HG02885 (cell line): ENCODE measurements around the gene TTYH3.
"Not testable (repeated sequence)": the region's sequence is repeated elsewhere in the genome, so short reads cannot be mapped to it uniquely, and the experiment has no call there.

Experiments used
- ATAC-seq: cut with Tn5 transposase; IDR thresholded peaks from one replicate; pipeline ENCODE4 v1.9.1; 2021; ENCODE audit warnings: mild to moderate bottlenecking; ENCODE audit not compliant: unreplicated experiment, poor library complexity

Gene TTYH3

DNA sequence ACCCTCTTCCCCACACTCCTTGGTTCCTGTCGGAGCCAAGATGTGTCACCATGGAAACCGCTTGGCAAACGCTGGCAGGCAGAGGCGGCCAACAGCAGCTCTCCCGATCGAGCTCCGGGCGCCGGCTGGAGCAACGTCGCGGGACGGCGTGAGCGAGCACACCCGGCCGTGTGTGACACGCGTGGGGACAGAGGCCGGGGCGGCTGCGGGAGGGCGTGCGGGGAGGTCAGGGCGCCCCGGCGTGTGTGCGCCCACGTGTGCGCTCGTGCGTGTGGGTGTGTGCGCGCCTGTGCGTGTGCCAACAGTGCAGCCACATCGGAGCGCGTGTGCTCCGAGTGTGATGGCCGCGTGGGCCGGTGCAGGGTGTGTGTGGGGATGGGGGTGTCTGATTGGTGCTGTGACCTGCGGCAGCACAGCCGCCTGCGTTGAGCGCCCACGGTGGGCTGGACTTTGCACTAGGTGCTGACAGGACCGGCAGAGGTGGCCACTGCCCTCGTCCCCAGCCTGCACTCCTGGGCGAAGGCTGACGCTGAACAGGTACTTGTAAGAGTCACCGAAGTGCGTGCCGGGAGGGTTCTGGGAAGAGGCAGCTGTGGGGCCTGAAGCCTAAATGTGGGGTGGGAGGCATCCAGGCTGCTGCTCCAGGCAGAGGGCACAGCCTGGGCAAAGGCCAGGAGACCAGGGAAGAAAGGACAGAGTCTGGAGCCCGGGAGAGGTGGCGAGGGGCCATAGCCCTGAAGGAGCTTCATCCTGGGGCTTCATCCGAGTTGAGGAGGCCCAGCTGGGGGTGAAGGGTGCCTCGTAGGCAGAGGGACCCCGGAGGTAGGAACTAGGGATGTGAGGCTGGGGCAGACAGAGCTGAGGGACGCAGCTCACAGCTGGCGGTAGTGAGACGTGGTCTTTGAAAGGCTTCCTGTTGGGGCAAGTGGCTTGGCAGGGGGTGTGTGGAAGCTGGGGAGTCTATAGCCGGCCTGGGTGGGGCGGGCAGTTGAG is 47.6 kb downstream of the TTYH3 start:
- ATAC-seq = not testable (repeated sequence)

DNA sequence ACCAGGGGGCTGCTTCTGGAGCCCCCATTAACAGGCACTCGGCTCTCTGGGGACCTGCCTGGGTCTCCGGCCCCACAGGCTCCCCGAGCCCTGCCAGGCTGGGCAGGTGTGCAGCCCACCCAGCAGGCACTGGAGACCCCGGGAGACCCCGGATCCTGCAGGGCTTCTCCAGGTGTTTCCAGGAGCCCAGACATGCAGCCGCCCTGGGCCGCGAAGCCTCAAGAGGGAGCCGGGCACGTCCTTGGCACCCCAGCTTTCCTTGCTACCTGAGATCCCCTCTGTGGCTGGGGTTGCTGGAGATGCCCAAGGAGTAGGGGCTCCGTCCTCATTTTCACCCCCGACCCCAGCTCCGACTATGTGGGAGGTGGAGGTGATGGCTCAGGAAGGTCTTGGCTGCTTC is 48.5 kb downstream of the TTYH3 start:
- ATAC-seq = no peak

DNA sequence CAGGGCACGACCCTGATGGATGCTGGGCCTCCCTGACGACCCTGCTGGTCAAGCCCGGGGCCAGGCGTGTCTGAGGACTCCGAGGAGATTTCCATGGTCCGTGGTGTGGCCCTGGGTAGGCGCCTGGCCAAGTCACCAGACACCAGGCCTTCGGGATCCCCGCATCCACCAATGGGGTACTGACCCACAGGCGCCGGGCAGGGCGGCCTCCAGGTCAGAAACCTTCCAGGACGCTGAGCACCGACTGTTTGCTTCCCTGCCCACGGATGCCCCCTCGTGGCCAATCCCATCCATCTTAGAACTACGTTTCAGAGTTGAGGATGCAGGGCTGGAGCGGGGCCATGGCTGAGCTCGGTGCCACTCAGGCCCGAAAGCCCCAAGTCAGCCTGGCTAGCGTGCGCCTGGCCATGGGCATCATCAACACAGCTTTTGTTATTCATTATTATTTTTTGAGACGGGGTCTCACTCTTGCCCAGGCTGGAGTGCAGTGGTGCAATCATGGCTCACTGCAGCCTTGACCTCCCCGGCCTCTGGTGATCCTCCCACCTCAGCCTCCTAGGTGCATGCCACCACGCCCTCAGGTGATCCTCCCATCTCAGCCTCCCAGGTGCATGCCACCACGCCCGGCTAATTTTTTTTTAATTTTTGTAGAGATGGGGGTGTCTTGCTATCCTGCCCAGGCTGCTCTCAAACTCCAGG is 49.2 kb downstream of the TTYH3 start:
- peak; percentile 39 for ATAC-seq

DNA sequence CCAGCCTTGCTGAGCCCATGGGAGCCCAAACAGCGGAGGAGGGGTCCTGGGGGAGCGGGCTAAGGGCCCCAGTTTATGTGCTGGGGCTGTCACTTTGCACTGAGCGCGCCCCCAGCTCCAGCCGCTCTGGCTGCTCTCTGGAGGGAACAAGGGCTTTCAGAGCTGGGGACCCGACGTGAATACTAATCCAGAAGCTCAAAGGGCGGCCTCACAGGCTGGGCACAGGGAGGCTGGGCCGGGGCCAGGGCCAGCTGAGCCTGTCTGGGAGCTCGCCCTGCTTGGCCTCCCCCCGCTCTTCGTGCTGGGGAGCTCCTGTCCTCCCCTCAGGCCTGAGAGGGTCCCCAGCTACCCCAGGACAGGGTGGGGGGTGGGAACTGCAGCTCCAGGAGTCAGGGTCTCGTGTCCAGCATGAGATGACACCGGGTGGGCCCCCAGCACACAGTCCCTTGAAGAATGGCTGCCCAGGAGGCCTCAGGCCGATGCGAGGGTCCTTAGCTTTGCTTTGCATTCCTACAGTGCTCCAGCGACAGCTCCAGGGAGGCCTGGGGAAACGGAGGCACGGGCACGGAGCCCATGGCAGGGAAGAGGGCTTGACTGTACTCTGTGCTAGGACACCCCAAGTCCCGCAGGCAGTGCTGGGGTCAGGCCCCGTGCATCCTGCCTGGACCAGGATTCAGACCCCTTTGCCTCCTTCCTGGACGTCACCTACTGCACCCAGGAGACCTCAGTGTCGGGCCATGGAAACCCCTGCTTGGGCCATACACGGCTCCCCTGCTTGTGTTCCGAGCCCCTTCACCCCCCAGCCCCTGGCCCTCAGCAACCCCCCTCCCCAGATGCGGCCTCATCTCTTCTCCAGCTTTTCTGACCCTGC is 50.4 kb downstream of the TTYH3 start:
- no peak for ATAC-seq

GRCh38 chr7:2684501-2684900 is 52.7 kb downstream of the TTYH3 start:
- ATAC-seq = no peak

GRCh38 chr7:2686101-2686500 is 54.3 kb downstream of the TTYH3 start:
- no peak for ATAC-seq

- no peak for ATAC-seq
These were observed 55.6 kb downstream of the TTYH3 start for GRCh38 chr7:2687338-2687869.

DNA sequence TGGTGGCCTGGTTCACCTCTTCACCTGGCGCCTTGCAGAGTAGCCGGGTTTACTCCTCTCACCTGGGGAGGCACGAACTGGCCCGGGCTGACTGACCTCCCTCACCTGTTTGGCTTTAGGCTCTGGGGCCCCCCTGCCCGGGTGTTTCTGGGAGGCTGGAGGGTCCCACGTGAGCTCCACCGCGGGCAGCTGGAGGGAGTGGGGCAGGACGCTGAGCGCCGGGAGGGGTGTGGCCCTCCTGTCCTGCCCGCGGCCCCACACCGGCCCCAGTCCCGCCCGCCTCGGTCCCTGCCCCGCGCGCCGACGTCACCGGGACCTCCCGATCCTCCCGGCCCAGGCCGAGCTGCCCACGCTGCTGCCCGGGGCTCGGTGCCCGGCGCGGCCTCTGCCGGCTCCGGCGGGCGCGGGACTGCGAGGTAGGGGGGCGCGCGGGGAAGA is 56.1 kb downstream of the TTYH3 start, which contains the start of gene AMZ1:
TSS of gene AMZ1 (plus strand) at position 322 of the 438 bp plus-strand sequence. CDS start 12,250 bp downstream, outside the sequence.
- no peak for ATAC-seq

DNA sequence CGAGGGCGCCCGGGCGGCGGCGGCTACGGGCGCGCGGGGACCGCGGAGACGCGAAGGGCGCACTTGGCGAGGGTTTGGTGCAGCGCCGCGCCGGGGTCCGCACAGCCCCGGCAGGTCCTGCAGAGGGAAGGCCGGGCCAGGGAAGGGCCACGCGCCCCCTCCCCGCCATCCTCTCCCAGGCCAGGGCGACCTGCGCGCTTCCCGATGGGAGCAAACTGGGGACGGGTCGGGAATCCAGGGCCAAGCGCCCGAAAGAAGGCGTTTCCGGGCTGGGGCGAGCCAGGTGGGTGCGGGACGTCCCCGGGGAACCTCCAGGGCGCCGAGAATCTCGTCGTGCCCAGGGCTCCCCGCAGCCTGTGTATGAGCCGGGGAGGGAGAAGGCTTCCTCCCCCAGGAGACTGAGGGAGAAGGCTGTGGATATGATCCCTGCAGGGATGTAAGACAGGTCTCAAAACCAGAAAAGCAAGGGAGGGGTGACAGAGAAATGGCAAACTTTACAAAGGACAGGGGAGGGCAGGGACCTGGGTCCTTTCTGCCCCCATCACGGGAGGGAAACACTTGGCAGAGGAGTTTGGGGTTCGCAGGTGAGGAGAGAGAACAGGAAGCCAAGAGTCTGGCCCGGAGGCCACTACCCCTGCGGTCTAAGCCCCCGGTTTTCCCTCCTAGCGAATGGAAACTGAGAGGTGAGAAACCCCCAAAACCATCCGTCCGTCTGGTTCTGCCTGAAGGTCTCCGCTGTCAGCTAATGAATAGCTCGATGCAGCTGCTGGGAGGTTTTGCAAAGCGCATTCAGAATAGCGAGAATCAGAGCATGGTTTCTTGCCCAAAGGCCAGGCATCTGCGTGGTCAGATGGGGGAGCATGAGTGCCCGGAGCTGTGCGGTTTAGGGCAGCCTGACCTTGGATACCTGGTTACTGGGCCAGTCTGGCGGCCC is 56.9 kb downstream of the TTYH3 start:
- ATAC-seq = peak; percentile 74

DNA sequence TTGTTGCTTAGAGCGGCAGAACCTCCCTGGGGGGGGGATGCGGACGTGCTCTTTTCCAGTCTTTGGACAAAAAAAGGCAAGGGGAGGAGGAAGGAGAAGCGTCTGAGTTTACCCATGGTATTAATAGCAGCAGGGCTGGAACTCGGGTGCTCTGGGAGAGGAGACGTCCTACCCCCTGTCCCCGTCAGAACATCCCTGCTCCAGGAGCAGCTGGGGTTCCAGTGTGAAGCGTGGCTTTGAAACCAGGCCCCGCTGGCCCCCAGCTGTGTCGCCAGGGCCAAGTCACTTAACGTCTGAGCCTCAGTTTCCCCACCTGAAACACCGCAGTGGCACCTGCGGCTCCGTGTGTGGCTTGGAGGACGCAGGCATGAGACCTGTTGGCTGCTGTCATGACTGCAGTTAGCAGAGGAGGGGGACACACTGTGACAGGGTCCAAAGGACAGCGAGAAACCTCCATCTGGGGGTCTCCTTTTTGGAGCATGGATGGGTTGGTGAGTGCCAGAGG is 57.6 kb downstream of the TTYH3 start:
- ATAC-seq = no peak

- ATAC-seq = no peak
These were observed 58.3 kb downstream of the TTYH3 start for GRCh38 chr7:2689951-2690705.

DNA sequence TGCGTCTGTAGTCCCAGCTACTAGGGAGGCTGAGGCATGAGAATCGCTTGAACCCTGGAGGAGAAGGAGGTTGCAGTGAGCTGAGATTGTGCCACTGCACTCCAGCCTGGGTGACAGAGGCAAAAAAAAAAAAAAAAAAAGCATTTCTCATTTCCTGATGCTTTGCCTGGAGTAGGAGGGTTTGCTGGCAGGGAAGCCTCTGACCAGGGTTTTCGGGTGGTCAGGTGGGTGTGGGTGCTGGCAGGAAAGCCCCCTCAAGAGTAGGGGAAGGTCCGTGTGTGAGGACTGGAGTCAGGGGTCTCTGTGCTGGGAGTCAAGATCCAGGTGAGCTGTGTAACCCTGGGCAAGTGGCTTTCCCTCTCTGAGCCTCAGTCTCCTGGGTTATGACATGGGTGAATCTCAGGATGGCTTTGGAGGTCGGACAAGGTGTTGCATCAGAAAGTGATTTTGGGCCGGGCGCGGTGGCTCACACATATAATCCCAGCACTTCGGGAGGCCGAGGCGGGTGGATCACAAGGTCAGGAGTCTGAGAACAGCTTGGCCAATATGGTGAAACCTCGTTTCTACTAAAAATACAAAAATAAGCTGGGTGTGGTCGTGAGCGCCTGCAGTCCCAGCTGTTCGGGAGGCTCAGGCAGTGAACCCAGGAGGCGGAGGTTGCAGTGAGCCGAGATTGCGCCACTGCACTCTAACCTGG is 59.4 kb downstream of the TTYH3 start:
- ATAC-seq = no peak

DNA sequence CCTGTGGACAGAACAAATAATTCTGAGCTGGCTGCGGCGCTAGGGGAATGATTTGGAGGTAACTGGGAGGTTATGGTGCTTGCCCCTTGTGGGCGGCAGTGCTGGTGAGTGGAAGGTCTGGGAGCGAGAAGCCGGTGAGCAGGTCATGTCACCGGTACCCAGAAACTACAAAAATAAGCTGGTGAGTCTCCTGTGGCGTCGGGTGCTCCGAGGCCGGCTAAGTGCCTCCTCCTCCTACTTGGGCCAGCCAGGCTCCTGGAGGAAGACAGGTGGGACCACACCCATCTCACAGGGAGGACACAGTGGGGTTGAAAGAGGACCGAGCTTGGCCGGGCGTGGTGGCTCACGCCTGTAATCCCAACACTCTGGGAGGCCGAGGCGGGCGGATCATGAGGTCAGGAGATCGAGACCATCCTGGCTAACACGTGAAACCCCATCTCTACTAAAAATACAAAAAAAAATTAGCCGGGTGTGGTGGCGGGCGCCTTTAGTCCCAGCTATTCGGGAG is 60.2 kb downstream of the TTYH3 start:
- ATAC-seq = not testable (repeated sequence)

- ATAC-seq = no peak
These were observed 60.8 kb downstream of the TTYH3 start for GRCh38 chr7:2692543-2692942.

DNA sequence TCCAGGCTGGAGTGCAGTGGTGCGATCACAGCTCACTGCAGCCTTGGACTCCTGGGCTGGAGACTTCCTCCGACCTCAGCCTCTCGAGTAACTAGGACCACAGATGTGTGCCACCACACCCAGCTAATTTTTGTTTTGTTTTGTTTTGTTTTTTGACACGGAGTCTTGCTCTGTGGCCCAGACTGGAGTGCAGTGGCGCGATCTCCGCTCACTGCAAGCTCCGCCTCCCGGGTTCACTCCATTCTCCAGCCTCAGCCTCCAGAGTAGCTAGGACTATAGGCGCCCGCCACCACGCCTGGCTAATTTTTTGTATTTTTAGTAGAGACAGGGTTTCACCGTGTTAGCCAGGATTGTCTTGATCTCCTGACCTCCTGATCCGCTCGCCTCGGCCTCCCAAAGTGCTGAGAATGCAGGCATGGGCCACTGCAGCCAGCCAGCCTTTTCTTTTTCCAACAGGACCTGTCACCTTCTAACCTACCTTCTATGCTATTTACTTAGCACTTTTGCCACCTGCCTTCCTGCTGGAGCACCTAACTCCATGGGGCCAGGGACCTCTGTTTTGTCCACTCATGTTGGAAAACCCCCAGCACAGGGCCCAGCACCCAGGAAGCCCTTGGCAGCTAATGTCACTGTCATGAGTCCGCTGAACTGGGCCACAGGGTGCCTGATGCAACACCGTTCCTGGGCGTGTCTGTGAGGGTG is 61.8 kb downstream of the TTYH3 start:
- not testable (repeated sequence) for ATAC-seq

GRCh38 chr7:2694122-2694436 is 62.3 kb downstream of the TTYH3 start:
- not testable (repeated sequence) for ATAC-seq
